H54 (cell line): Measurements from ENCODE around the gene SFMBT2.
"Not testable (repeated sequence)": the region's sequence is repeated elsewhere in the genome, so short reads cannot be mapped to it uniquely, and the experiment has no call there.

Source experiments
- DNase-seq: peaks from one replicate; pipeline ENCODE4 v3.0.0; 2011; ENCODE audit warnings: low spot score, mixed read lengths; ENCODE audit not compliant: insufficient read length
- FAIRE-seq: peaks from 3 replicates; lab custom pipeline; 2011; peaks lifted over from hg19 to GRCh38; lab: Jason Lieb, UNC
- POLR2A ChIP-seq: IDR thresholded peaks from 2 replicates; pipeline ENCODE4 v1.6.1; 2011; ENCODE audit warnings: low read depth, mild to moderate bottlenecking, low read length

Gene SFMBT2

GRCh38 chr10:7401782-7402181 lies 9.1 kb downstream of the SFMBT2 start:
- no peak for TF ChIP-seq POLR2A
- FAIRE-seq (no peak), DNase-seq (no peak)

GRCh38 chr10:7401156-7401555 lies 9.7 kb downstream of the SFMBT2 start:
- no peak for DNase-seq
- TF ChIP-seq POLR2A, result no peak
- no peak for FAIRE-seq

GRCh38 chr10:7400068-7400715 lies 10.6 kb downstream of the SFMBT2 start:
- DNase-seq (no peak), FAIRE-seq (no peak)
- TF ChIP-seq POLR2A, result no peak

GRCh38 chr10:7399533-7399932 lies 11.3 kb downstream of the SFMBT2 start:
- FAIRE-seq, result no peak
- no peak for TF ChIP-seq POLR2A
- DNase-seq, result no peak

GRCh38 chr10:7397049-7398035 lies 13.5 kb downstream of the SFMBT2 start:
- TF ChIP-seq POLR2A, result no peak
- FAIRE-seq (no peak), DNase-seq (no peak)

GRCh38 chr10:7392301-7392700 lies 18.5 kb downstream of the SFMBT2 start:
- not testable (repeated sequence) for DNase-seq, FAIRE-seq

GRCh38 chr10:7391748-7392147 lies 19.1 kb downstream of the SFMBT2 start:
- FAIRE-seq, result no peak
- TF ChIP-seq POLR2A, result no peak

GRCh38 chr10:7390689-7391110 lies 20.1 kb downstream of the SFMBT2 start:
- not testable (repeated sequence) for DNase-seq, FAIRE-seq

More at GRCh38 chr10:7391748-7392147, 19.1 kb downstream of the SFMBT2 start:
- DNase-seq, result no peak

GRCh38 chr10:7389844-7390243 lies 21.0 kb downstream of the SFMBT2 start:
- FAIRE-seq (no peak), DNase-seq (no peak)
- no peak for TF ChIP-seq POLR2A

GRCh38 chr10:7389346-7389745 lies 21.5 kb downstream of the SFMBT2 start:
- FAIRE-seq, result no peak
- DNase-seq, result no peak
- no peak for TF ChIP-seq POLR2A

- FAIRE-seq, result no peak
- TF ChIP-seq POLR2A, result no peak
- DNase-seq, result no peak
Observed at GRCh38 chr10:7388602-7389001, 22.2 kb downstream of the SFMBT2 start.

- not testable (repeated sequence) for FAIRE-seq, DNase-seq
Observed at GRCh38 chr10:7388149-7388548, 22.7 kb downstream of the SFMBT2 start.

GRCh38 chr10:7385114-7385513 lies 25.7 kb downstream of the SFMBT2 start:
- no peak for DNase-seq
- FAIRE-seq, result no peak
- TF ChIP-seq POLR2A, result no peak

- no peak for DNase-seq
- no peak for FAIRE-seq
- TF ChIP-seq POLR2A, result no peak
Observed at GRCh38 chr10:7383442-7383841, 27.4 kb downstream of the SFMBT2 start.
